IPS-18c (cell line): ENCODE data around the gene PSMB8.
"Not testable (repeated sequence)": the region's sequence is repeated elsewhere in the genome, so short reads cannot be mapped to it uniquely, and the experiment has no call there.

Experiments used
- H3K4me3 ChIP-seq: 2 replicates; pipeline ENCODE4 v1.7.0; 2013; ENCODE audit warnings: low read depth, mild to moderate bottlenecking, low read length, moderate library complexity; ENCODE audit not compliant: insufficient read depth
- H3K9me3 ChIP-seq: one replicate; pipeline ENCODE4 v1.6.1; 2013; ENCODE audit warnings: mild to moderate bottlenecking, low read length, moderate library complexity; ENCODE audit not compliant: control insufficient read depth, insufficient read depth

Gene PSMB8

DNA sequence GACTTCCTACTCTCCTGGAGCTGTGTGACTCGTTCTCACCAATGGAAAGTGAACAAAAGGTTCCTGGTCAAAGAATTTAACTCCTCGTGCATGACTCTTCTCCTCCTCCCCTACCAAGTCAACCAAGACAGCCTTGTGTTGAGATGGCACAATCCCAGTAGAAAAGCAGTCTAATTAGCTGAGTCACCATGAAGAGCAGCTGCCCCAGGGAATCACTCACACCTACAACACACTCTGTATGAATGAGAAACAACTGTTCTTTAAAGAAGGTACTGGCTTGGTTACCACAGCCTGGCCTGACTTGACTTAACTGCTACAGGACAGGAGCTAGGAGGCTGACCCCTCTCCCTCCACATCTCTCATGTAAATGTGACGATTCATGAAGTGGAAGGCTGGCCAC is 24.1 kb downstream of the PSMB8 start:
- no peaks in the 10 kb centered on the region for H3K9me3 ChIP-seq
- H3K4me3 ChIP-seq: no peak overlapping the region

DNA sequence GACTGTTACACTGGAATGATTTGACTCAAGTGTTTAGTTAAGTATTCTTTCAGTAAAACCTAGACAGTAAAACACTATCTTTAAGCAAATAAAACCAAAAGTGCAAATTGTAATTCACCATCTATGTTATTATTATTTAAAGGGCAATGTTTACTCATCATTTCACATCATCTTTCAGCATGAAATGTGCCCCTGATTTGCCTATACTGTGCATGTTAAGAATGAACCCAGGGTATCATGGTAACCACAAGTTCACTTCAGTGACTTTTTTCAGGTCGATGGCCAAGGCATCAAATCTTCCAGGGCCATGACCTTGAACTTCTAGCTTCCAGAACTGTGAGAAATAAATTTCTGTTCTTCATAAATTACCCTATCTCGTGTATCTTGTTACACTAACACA is 25.0 kb downstream of the PSMB8 start:
- Histone ChIP-seq H3K9me3 (no peaks in the 10 kb centered on the region), H3K4me3 (no peak overlapping the region)

DNA sequence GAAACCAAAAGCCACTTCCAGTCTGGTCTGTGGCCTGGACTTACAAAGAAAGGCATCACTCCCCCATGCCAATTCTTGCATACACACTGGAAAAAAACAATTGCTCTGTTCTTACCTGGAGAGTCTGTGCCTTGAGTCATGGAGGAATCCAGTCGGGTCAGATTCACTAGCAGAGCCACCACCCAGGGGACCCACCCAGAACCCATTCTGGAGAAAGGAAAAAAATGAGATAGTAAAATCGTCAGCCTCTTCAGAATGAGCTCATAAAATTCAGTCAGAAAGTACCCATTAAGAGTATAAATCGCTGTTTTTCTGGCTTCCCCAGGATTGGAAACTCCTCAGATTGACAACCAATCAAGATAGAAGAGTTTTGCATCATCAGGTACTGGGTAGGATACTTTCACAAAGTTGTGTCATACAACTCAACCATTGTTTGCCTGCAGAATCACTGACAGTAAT is 27.1 kb downstream of the PSMB8 start, which contains the start of gene HLA-DOB:
TSS of gene HLA-DOB (minus strand) at position 257 of the 459 bp plus-strand sequence. CDS start at position 206, 51 bp downstream.
- H3K4me3 ChIP-seq: no peak within 1 kb of the TSS
- H3K9me3 ChIP-seq: no peaks in the 10 kb centered on the region

DNA sequence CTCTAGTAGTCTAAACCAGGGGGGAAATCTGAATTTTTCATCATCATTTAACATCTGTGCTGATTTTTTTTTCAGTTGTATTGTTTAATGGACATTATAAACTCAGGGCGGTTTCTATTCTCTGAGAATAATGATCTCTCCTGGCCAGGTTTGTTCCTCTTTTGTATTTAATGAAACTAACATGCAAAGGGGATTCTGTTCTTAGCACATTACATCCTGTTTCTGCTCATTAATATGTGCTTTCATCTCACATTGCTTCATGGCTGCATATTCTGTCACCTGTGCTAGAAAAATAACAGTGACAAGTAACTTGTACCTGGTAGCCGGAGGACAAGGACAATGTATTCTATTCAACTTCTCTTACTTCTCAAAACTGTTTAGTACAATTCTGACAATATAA is 27.9 kb downstream of the PSMB8 start:
- Histone ChIP-seq H3K9me3 (no peaks in the 10 kb centered on the region), H3K4me3 (no peak overlapping the region)

DNA sequence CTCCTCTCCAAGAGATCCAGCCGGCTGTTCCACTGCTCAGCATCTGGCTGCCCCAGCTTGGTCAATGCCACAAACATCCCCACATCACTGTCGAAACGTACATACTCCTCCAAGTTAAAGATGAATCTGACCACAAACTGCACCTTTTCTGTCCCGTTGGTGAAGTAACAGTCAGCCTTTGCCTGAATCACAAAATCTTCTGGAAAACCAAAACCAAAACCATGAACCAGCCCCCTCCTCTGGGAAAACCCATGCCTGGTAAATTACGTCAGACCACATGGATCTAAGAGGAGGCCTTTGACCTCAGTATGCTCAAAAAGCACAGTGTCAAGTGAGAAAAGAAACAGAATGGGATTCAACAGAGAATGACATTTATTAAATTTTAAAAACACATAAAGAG is 28.7 kb downstream of the PSMB8 start:
- Histone ChIP-seq H3K9me3 (no peaks in the 10 kb centered on the region), H3K4me3 (no peak overlapping the region)

DNA sequence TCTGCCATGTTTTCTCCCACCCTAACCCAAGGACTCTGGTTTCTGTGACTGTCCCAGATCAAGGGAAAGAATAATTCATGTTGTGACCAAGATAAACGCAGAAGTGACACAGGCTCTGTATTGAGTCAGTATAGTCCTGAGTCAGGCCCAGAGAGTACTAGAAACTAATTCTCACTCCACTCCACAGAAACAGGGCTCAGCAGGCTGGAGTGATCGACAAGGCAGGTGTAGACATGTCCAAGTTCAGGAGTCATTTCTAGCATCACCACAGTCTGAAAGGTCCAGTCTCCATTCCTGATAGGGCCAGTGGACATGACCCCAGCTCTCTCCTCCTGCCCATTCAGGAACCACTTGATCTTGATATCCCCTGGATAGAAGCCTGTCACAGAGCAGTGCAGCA is 29.7 kb downstream of the PSMB8 start:
- no peak overlapping the region for H3K4me3 ChIP-seq
- H3K9me3 ChIP-seq: no peaks in the 10 kb centered on the region

DNA sequence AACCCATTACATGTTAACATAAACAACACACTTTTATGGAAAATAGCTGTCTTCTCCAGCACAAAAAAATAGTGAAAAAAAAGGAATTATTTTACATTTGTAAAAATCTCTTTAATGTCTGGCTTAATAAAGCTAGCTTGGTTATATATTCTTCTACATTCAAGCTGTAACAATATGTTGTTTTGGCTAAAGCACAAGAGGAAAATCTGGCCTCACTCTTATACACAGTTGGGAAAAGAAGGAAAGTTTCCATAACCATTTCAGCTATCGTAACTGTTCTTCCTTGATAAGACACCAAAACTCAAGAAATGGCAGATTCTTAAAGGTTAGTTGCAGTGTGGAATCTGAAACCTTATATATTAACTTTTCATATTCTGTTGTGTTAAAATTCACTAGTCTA is 34.7 kb downstream of the PSMB8 start:
- no peaks in the 10 kb centered on the region for H3K9me3 ChIP-seq
- H3K4me3 ChIP-seq: no peak overlapping the region

DNA sequence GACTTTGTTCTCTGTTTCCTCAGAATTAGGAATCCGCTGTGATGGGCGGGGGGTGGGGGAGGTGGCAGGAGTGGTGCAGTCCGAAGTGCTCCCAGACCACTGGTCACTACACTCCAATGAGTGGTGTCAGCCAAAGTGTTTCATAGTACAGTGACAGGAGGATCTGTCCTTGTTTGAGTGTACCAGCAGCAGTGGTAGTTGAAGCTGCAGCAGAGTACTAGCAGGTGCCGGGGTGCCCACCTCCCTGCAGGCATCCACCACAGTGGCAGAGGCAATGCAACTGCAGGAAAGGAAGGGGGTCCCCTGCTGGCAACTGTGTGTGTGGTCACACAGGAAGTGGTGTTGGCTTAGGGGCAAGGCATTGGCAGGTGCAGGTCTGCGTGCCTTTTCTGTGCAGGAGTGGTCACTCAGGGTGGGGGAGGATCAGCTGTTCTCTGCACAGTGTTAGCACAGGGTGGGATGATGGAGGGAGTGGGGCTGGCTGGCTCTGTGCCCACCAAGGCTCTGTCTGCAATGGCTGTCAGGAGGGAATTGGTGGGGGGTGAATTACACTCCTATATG is 36.7 kb downstream of the PSMB8 start:
- Histone ChIP-seq H3K4me3 (no peak overlapping the region), H3K9me3 (no peaks in the 10 kb centered on the region)

DNA sequence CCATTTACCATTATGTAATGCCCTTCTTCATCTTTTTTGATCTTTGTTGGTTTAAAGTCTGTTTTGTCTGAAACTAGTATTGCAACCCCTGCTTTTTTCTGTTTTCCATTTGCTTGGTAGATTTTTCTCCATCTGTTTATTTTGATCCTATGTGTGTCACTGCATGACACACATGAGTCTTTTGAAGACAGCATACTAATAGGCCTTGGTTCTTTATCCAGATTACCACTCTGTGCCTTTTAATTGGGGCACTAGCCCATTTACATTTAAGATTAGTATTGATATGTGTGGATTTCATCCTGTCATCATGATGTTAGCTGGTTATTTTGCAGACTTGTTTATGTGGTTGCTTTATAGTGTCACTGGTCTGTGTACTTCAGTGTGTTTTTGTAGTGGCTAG is 38.4 kb downstream of the PSMB8 start:
- not testable (repeated sequence) for H3K4me3 ChIP-seq, H3K9me3 ChIP-seq

DNA sequence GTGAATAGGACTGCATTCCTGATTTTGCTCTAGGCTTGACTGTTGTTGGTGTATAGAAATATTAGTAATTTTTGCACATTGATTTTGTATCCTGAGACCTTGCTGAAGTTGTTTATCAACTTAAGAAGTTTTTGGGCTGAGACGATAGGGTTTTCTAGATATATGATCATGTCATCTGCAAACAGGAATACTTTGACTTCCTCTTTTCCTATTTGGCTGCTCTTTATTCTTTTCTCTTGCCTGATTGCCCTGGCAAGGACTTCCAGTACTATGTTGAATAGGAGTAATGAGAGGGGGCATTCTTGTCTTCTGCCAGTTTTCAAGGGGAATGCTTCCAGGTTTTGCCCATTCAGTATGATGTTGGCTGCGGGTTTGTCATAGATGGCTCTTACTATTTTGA is 40.4 kb downstream of the PSMB8 start:
- Histone ChIP-seq H3K4me3 (no peak overlapping the region), H3K9me3 (no peaks in the 10 kb centered on the region)

DNA sequence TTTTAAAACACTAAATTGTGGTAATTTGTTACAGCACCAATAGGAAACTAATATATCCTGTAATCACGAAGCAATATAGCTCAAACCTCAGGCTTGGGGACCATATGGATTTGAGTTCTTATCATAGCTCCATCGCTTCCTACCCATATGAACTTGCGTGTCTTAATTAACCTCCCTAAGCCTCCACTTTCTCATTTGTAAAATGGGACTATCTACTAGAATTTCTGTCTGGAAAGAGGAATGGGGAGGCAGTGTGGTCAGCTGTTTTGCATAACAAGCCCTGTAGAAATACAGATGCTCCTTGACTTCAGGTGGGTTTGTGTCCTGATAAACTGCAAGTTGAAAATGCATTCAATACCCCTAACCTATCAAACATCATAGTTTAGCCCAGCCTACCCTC is 44.1 kb downstream of the PSMB8 start:
- no peak overlapping the region for H3K4me3 ChIP-seq
- peaks cover 3% of the 10 kb centered on the region for H3K9me3 ChIP-seq

DNA sequence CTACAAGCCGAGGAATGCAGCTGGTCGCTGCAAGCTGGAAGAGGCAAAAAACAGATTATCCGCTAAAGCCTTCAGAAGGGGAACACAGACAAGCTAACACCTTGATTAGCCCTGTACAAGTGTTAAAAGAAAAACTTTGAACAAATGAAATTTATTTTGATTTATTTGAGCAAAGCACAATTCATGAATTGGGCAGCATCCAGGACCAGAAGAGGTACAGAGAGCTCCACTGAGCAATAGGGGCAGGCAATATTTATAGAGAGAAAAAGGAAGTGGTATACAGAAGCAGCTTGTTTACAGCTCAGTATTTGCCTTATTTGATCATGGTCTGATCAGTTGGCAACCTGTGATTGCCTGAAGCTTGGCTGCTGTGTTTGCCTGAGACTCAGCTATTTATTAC is 44.7 kb downstream of the PSMB8 start:
- Histone ChIP-seq H3K4me3 (no peak overlapping the region), H3K9me3 (peaks cover 3% of the 10 kb centered on the region)

DNA sequence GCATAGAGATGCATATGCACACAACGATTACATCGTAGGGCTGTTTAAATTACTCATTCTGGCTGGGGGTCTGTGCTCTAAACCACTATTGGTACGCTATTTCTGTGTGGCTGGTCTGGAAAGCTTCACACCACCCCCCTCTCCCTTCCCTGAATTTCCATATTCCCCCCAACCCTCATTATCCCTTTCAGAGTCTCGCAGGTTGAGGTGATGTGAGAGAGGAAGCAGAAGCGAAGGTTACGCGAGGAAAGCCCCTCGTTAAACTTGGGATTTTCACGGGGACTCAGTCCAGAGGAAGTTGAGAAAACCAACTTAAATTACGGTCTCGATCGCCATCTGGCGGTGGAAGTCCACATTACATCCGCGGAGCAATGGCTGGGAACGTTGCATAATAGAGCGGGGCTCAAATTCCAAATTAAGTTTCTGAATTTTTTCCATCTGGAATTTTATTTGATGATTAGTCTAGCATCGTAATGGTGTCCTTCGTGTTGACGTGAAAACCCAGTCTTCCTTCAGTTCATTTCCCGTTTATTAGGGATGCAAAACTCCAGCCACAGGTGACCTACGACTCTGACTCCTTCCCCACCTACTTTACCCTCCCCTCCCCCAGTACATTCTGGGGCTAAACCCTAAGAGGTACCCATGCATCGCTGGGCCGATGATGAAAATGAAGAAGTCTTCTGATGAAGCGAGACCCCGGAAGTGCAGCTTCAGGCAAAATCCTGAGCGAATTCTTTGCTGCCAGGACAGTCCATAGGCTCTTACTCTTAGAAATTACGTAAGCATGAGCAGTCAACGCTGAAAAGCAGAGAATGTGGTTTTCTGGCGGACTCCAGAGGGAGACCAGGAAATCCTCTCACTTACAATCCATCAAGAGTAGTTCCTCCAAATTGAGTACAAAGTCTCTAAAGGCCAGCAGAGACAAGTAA is 46.7 kb downstream of the PSMB8 start:
- Histone ChIP-seq H3K4me3 (no peak overlapping the region; the same call in 1 of the 2 replicates), H3K9me3 (peaks cover 3% of the 10 kb centered on the region)

DNA sequence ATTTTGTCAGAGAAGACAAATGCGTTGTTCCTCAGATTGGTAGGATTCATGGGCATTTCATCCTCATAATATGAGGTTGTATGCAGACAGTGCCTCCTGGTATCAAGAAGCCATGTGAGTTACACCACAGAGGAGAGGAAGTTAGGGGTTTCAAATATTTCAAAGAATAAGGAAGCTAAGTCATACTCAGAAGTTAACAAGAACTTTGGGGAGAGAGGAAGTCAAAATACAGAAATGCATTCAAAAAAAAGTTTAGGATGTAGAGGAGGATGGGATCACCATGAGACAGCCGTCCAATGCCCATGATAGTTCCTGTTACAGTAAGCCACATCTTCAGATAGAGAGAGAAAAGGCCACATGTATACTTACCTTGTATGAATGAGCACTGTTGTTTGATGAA is 49.3 kb downstream of the PSMB8 start:
- no peak overlapping the region for H3K4me3 ChIP-seq

DNA sequence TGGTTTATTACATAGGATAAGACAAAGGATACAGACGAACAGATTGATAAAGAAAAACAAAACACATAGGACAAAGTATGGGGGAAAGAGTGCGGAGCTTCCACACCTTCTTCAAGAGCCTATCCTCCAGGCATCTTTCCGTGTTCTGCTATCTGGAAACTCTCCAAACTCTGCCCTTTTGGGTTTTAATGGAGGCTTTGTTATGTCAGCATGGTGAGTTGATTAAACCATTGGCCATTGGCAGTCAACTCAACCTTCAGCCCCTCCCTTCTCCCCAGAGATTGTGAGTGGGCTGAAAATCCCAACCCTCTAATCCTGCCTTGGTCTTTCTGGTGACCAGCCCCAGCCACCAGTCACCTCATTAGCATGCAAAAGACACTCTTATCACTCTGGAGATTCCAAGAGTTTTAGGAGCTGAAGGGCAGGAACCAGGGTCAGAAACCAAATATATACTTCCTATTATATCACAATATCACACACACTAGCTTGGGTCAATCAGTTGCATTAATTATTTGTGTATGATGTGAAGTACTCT is 50.9 kb downstream of the PSMB8 start:
- Histone ChIP-seq H3K9me3 (peaks cover 3% of the 10 kb centered on the region), H3K4me3 (no peak overlapping the region)

More for the DNA sequence above, 49.3 kb downstream of the PSMB8 start:
- H3K9me3 ChIP-seq: peaks cover 3% of the 10 kb centered on the region
